HK-2 (cell line): Measurements from ENCODE around the gene WDR82.
"Not testable (repeated sequence)": the region's sequence is repeated elsewhere in the genome, so short reads cannot be mapped to it uniquely, and the experiment has no call there.

Source experiments
- DNase-seq: peaks from one replicate; pipeline ENCODE4 v3.0.0-alpha.2; 2018; ENCODE audit not compliant: unreplicated experiment

Gene WDR82

GRCh38 chr3:52289747-52290595 lies 11.5 kb upstream of the WDR82 start:
- no peak for DNase-seq

GRCh38 chr3:52289338-52289746 lies 10.9 kb upstream of the WDR82 start:
- DNase-seq, result no peak

GRCh38 chr3:52288674-52289073 lies 10.2 kb upstream of the WDR82 start:
- no peak for DNase-seq

GRCh38 chr3:52286777-52287110 lies 8.3 kb upstream of the WDR82 start:
- DNase-seq, result no peak

- not testable (repeated sequence) for DNase-seq
Measured at GRCh38 chr3:52284051-52284450, 5.6 kb upstream of the WDR82 start.

- no peak for DNase-seq
Measured at GRCh38 chr3:52283306-52283705, 4.9 kb upstream of the WDR82 start.

- no peak for DNase-seq
Measured at GRCh38 chr3:52281981-52282801, 3.7 kb upstream of the WDR82 start.

- DNase-seq, result no peak
Measured at GRCh38 chr3:52280050-52280461, 1.6 kb upstream of the WDR82 start.

- DNase-seq, result no peak
Measured at GRCh38 chr3:52279596-52279995, 1.1 kb upstream of the WDR82 start.

GRCh38 chr3:52277972-52278509 lies 408 bp downstream of the WDR82 start:
- no peak for DNase-seq

GRCh38 chr3:52277071-52277964 lies 1.1 kb downstream of the WDR82 start:
- DNase-seq, result peak; percentile 69

- DNase-seq, result not testable (repeated sequence)
Measured at GRCh38 chr3:52274781-52275180, 3.7 kb downstream of the WDR82 start.

GRCh38 chr3:52272831-52273230 lies 5.6 kb downstream of the WDR82 start:
- no peak for DNase-seq

GRCh38 chr3:52272172-52272571 lies 6.3 kb downstream of the WDR82 start:
- DNase-seq, result not testable (repeated sequence)

- no peak for DNase-seq
Measured at GRCh38 chr3:52270252-52270754, 8.1 kb downstream of the WDR82 start.

- no peak for DNase-seq
Measured at GRCh38 chr3:52269776-52270175, 8.7 kb downstream of the WDR82 start.

- DNase-seq, result no peak
Measured at GRCh38 chr3:52268036-52268435, 10.4 kb downstream of the WDR82 start.

GRCh38 chr3:52265387-52265786 lies 13.1 kb downstream of the WDR82 start:
- no peak for DNase-seq

GRCh38 chr3:52262447-52262846 lies 16.0 kb downstream of the WDR82 start:
- no peak for DNase-seq

- DNase-seq, result no peak
Measured at GRCh38 chr3:52259448-52259847, 19.0 kb downstream of the WDR82 start.

- no peak for DNase-seq
Measured at GRCh38 chr3:52259035-52259434, 19.4 kb downstream of the WDR82 start.

GRCh38 chr3:52257911-52258310 lies 20.5 kb downstream of the WDR82 start:
- DNase-seq, result no peak
